T1000 (cell line): ENCODE measurements around the gene FXYD5.
"Not testable (repeated sequence)": the region's sequence is repeated elsewhere in the genome, so short reads cannot be mapped to it uniquely, and the experiment has no call there.

Source experiments
- DNase-seq: peaks from one replicate; lab custom pipeline; 2025; ENCODE audit warnings: mixed read lengths; lab: John Stamatoyannopoulos, UW

The FXYD5 gene

GRCh38 chr19:35120492-35120891 lies 34.0 kb upstream of the FXYD5 start:
- DNase-seq: peak; percentile 12

- DNase-seq: no peak
Observed at GRCh38 chr19:35120898-35121297, 33.6 kb upstream of the FXYD5 start.

DNA sequence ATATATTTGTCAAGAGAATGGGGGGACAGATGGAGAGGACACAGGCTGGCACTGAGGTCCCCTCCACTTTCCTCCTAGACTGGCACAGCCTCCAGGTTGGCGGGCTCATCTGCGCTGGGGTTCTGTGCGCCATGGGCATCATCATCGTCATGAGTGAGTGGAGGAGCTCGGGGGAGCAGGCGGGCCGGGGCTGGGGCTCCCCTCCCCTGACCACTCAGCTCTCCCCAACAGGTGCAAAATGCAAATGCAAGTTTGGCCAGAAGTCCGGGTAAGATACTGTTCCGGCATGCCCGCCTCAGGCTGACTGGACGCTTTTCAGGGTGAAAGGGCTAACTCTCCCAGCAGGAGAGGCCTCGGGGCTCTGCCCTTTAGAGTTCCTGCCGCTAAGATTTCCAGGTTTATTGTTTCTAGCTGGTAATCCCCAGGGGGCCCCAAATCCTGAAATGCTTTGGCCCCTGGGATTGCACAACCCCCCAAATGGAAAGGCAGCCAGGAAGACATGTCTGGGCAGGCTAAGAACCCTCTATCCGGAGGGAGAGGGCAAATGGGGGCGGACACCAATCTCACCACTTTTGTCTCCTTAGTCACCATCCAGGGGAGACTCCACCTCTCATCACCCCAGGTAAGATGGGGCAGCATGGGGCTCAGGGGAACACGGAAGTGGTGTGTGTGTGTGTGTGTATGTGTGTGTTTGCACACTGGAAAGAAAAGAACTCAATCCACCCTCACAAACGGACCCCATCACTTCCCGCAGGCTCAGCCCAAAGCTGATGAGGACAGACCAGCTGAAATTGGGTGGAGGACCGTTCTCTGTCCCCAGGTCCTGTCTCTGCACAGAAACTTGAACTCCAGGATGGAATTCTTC lies 31.6 kb upstream of the FXYD5 start:
- no peak for DNase-seq

GRCh38 chr19:35123573-35123972 lies 31.0 kb upstream of the FXYD5 start:
- DNase-seq: no peak

GRCh38 chr19:35124098-35125060 lies 30.2 kb upstream of the FXYD5 start:
- DNase-seq: peak; percentile 84

GRCh38 chr19:35125270-35125717 lies 29.2 kb upstream of the FXYD5 start:
- no peak for DNase-seq

DNA sequence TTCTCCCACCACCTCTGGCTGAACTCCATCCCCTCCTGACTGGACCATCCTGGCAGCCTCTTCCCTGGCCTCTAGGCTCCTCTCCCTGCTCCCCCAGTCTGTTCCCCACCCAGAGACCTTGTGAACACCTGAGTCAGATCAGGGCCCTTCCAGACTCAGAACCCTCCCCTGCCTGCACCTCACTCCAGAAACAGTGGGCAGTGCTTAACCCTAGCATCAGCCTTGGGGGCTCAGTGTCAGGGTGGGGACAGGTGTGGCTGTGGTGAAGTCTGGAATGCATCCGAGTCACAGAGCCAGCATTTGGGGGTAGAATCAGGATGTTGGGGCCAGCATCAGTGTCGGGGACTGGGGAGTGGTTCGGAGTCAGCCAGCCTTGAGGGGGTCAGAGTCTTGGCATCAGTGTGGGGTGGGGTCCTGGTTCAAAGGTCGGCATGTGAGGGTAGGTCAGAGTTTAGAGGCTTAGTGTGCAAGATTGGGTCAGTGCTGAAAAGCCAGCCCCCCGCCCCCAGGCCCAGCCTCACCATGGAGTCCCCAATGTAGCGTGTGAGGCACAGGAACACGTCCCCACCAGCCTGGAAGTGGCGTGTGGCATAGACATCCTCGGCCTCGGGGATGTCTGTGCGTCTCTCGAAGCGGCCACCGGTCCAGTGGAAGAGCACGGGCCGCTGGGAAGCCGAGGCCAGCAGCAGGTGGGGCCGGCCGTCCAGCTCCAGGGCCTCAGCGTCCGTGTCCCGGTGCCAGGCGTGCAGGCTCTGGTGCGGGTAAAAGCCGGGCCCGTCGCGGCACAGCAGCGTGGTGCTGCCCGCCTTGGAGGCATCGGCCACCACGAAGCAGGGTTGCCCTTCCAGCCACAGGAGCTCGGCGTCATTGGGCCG lies 28.5 kb upstream of the FXYD5 start:
- no peak for DNase-seq

DNA sequence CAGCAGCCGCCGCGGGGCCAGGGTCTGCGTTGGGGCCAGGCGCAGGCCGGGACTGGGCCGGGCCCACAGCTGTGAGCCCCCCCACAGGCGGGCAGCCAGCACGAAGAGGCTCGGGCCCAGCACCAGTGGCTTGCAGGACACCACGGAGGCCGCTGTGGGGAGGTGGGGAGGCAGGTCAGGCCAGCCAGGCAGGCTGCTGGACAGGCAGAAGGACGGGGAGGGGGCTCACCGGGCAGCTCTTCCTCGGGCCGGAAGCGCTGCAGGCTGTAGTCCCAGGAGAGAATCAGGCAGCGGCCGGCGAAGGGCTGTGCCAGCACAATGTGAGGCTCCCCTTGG lies 27.9 kb upstream of the FXYD5 start:
- no peak for DNase-seq

DNA sequence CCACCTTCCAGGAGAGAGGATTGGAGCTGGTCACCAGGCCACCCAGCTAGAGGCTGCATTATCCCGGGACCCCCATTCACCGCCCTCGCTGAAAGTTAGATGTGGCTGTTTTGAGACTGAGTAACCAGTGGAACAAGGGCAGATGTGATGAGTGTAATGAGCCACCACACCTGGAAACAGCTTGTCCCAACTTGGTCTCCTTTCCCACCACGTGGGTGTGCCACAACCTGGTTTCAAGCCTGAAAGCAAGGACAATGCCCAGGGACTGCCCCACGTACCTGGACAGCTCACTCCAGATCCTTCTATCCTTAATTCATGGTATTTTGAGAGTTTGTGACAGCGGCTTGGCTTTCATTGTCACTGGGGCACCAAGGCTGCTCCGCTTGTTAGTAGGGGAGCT lies 26.7 kb upstream of the FXYD5 start:
- no peak for DNase-seq

DNA sequence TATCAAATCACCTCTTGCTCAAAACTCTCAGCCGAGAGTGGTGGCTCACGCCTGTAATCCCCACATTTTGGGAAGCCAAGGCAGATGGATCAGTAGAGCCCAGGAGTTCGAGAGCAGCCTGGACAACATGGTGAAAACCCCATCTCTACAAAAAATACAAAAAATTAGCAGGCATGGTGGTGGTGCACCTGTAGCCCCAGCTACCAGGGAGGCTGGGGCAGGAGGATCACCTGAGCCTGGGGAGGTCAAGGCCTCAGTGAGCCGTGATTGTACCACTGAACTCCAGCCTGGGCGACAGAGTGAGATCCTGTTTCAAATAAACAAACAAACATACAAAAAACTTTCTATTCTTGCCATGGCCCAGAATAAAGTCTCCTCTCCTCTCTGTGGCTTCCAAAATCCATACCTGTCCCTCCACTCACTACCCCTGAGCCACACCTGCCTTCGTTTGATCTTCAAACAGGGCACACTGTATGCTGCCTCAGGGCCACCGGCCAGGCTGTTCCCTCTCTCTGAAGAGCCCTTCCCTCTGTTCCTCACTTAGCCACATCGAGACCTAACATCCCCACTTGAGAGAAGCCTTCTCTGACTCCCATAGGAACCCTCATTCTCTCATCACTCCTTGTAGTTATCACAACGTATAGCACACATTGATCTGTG lies 26.0 kb upstream of the FXYD5 start:
- no peak for DNase-seq

- not testable (repeated sequence) for DNase-seq
Observed at GRCh38 chr19:35129724-35130274, 24.7 kb upstream of the FXYD5 start.

DNA sequence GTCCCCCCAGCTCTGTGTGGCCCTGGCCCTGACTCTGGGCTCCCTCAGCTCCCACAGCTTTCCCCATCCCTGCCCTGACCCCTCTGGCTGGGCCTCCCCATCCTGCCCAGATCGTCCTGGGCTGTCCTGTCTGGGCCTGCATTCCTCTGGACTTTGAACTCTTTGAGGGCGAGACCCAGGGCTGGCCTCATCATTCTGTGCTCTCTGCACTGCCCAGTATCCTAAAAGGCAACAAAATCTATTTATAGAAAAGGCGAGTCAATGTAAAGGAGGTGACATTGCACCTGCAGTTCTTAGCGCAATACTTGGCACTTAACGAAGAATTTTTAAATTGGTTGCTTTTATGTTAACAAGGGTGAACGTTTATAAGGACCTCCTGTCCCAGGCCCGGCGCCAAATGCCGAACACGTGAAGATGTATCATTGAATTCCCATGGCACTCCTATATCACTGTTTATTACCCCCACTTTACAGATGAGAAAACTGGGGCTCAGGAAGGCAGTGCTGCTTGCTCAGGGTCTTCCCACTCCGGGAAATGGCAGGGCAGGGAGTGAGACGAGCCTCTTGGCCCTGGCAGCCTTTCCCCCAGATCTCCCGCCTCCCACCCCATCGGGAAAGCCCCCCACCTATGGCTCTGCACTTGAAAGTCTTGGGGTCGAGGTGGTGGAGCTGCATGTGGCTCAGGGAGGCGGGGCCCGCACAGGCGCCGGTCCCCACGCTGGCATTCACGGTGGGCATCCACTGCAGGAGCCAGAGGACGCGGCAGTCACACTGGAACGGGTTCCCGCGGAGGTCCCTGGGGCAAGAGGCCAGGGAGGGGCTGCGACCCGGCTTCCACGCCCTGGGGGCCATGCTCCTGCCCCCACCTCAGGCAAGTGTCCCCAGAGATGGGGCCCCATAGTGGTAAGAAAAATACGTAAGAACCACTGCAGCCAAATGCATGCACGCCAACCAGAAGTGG lies 23.5 kb upstream of the FXYD5 start:
- DNase-seq: no peak

GRCh38 chr19:35132254-35132653 lies 22.3 kb upstream of the FXYD5 start:
- no peak for DNase-seq

GRCh38 chr19:35133826-35134225 lies 20.7 kb upstream of the FXYD5 start:
- no peak for DNase-seq

GRCh38 chr19:35134601-35135242 lies 19.8 kb upstream of the FXYD5 start, which contains the start of gene LGI4:
TSS of gene LGI4 (minus strand) at chr19:35135059. CDS start at chr19:35134680, 379 bp downstream.
- DNase-seq: no peak

- DNase-seq: no peak
Observed at GRCh38 chr19:35135389-35135909, 19.1 kb upstream of the FXYD5 start.

- DNase-seq: no peak
Observed at GRCh38 chr19:35136231-35136630, 18.3 kb upstream of the FXYD5 start.

DNA sequence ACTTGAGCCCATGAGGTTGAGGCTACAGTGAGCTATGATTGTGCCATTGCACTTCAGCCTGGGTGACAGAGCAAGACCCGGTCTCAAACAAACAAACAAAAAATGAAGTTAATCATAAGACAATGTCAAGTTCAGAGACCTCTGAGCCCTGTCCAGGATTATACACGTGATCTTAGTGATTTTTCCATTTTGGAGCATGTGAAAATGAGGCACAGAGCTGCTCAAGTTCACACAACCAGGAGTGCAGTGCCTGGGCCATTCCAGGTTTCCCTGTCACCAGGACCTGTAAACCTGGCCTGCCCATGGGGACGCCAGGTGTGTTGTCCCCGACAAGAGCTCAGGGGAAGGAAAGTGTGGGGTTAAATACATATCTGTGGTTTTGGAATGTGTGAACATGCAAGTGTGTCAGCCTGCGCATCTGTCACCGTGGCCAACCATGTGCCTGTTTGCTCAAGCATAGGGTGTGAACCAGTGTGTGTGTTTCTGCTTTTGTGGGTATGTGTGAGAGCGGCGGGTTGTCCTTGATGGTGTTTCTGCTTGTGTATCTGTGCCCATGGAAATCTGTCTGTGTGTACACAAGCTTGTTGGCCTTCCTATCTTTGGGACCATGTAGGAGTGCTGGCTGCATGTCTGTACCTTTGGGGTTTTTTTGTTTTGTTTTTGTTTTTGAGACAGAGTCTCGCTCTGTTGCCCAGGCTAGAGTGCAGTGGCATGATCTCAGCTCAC lies 17.4 kb upstream of the FXYD5 start:
- no peak for DNase-seq
